Transverse colon (tissue), 3 donors: ENCODE data around the gene ABLIM2.

ENCODE experiments used
- CTCF ChIP-seq, 5 experiments: fragments of 200-600 bp in 3 of 5; fragments of 450-650 bp in 2 of 5; sonication (generic) in 3 of 5; IDR thresholded peaks; 1 replicate in 2 of 5; 2 replicates in 3 of 5; pipeline ENCODE4 v1.5.1; 2016 to 2017; ENCODE audit warnings: antibody characterized with exemption in 5 of 5, inconsistent platforms in 3 of 5, mild to moderate bottlenecking in 2 of 5, moderate library complexity in 1 of 5
- EP300 ChIP-seq: sonication (generic); formaldehyde crosslinking; IDR thresholded peaks from one replicate; pipeline ENCODE4 v1.6.1; 2017; ENCODE audit warnings: antibody characterized with exemption, low read depth

- TF ChIP-seq CTCF (IDR thresholded peaks at IDR 0.05) (no peak), EP300 (no peak)
Measured at GRCh38 chr4:8084712-8085490, 73.7 kb downstream of the ABLIM2 start.
